GM12801 (cell line): ENCODE measurements around the gene NWD2.

ENCODE experiments used
- TF ChIP-seq, protein P1 (sequence below): IDR thresholded peaks from one replicate; pipeline ENCODE4 v1.5.1; 2011; ENCODE audit warnings: control low read depth; ENCODE audit not compliant: insufficient read length; ENCODE audit errors: extremely low read depth

NWD2 gene

DNA sequence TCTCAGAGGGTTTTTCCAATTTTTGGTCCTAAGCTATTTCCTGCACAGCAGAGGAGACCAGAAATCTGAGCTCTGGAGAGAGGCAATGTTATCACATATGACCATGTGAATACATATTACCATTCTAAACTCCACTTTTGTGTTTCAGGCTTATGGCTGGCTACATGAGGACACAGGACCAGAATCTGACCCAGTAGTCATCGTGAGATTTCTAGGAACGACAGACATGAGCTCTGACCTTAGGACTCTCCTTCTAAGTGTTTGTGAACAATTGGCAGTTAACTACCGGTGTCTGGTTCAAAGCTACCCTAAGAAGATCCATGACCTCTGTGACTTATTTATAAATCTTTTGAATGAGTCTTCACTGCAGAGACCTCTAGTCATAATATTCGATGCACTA is 198.6 kb downstream of the NWD2 start:
- TF ChIP-seq, protein P1, sequence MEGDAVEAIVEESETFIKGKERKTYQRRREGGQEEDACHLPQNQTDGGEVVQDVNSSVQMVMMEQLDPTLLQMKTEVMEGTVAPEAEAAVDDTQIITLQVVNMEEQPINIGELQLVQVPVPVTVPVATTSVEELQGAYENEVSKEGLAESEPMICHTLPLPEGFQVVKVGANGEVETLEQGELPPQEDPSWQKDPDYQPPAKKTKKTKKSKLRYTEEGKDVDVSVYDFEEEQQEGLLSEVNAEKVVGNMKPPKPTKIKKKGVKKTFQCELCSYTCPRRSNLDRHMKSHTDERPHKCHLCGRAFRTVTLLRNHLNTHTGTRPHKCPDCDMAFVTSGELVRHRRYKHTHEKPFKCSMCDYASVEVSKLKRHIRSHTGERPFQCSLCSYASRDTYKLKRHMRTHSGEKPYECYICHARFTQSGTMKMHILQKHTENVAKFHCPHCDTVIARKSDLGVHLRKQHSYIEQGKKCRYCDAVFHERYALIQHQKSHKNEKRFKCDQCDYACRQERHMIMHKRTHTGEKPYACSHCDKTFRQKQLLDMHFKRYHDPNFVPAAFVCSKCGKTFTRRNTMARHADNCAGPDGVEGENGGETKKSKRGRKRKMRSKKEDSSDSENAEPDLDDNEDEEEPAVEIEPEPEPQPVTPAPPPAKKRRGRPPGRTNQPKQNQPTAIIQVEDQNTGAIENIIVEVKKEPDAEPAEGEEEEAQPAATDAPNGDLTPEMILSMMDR, result no peak

DNA sequence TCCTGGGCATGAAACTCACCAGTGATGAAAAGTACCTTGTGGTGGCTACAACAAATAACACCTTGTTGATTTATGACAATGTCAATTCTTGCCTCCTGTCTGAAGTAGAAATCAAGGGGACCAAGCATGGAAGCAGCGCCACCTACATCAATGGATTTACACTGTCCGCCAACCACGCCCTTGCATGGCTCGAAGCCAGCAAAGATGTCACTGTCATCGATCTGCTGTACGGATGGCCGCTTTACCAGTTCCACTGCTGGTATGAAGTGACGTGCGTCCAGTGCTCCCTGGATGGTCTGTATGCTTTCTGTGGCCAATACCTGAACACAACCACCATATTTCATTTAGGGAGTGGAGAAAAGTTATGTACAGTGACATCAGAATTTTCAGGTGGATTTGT is 200.5 kb downstream of the NWD2 start:
- TF ChIP-seq, protein P1, result no peak

DNA sequence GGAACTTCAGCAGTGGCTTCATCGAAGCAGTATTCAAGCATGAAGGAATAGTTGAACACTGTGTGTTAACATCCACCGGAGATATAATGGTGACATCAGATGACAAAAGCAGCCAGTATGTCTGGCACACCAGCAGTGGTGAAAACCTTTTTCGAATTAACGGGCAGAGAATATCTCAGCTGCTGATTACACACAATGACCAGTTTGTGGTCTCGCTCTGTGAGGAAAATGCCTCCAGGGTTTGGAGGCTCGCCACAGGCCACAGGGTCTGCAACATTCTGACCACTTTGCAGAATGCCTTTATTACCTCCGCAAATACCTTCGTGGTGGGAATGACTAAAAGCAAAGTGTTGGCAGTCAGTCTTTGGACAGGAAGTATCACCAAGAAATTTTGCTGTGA is 201.5 kb downstream of the NWD2 start:
- TF ChIP-seq, protein P1, result no peak

DNA sequence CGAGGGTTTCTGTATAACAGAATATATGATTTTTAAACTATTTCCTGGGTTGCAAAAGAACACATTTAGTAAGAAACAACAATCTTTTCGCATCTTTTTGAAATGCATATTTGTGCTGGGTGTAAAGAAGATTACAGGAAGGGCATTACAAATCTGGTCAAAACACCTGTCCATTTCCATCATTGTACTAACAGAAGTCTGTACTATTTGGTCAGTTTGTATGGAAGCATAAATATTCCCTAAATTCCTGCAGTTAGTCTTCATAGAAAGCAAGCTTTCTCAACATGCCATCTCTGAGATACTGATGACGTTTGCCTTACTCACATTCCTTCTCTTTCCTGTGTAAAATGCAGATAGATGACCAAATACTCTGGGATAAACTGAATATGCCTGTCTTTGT is 203.3 kb downstream of the NWD2 start:
- TF ChIP-seq, protein P1, result no peak

DNA sequence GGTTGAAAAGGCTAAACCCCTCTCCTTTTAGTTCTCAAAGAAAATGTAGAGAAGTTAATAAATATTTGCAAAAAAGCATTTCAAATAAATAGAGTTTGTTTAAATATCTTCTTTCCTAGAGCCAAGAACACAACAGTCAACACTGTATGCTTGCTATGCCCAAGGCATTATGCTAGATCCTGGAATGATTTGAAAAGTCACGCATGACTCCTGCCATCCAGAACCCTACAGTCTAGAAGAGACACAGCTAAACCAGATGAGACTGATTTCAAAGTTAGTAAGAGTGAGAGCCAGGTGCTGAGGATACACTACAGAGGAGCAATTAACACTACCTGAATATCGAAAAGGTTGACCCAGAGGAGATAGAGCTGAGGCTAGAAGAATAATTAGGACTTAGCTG is 205.8 kb downstream of the NWD2 start:
- TF ChIP-seq, protein P1, result no peak

DNA sequence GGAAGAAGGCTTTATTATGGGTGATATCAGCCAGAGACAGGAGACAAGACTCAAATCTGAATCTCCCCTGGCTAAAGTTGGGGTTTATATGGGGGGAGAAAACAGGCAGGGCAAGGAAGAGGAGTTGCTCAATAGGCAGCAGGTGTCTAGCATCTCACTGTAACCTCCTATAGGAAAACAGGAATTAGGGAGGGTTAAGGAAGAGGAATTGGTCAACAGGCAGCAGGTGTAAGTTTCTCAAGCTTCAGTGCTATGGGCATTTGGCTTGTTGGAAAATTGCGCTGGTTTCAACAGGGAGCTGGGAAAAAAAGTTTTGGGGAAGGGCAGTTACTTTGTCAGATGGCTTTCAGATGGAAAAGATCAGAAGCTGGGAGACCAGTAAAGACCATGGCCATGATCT is 206.4 kb downstream of the NWD2 start:
- TF ChIP-seq, protein P1, result no peak

DNA sequence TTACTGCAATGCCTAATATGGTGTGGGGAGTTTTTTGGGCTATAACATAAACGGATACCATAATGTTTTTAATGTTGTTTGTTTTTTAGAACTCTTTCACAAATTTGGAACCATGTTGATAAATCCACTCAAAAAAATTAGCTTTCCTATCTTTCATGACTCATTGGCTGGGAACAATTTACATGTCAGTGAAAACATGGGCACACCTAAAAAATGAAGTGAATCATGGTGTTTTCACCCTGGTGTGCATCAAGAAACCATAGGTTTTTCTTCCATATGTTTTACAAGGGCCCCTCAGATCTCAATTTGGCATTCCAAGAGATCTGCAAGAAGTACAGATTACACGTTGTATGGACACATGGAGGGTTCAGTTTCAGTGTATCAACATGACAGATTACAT is 207.1 kb downstream of the NWD2 start:
- TF ChIP-seq, protein P1, result no peak

DNA sequence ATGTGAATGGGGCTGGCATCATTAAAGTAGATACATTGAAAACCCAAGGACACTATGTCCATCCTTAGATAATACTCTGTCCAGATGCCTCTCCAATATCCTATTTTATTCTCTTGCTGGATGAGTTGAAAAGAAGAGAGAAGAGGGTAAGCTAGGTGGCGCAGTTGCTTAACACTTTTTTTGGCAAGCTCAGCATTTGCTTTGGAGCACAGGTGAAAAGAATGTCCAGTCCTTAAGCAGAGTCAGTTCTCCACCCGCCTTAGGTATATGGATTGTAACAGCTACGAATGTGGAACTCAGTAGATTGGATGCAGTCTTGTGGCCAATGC is 208.4 kb downstream of the NWD2 start:
- TF ChIP-seq, protein P1, result no peak
